DOHH2 (cell line): ENCODE measurements around the gene LANCL2.
"Not testable (repeated sequence)": the region's sequence is repeated elsewhere in the genome, so short reads cannot be mapped to it uniquely, and the experiment has no call there.

ENCODE experiments used
- H3F3A ChIP-seq: fragments of 200-600 bp; sonication (generic), shearing (Covaris generic); 2 replicates; pipeline ENCODE4 v1.6.0; 2016; ENCODE audit warnings: antibody characterized with exemption, mild to moderate bottlenecking; ENCODE audit not compliant: control insufficient read depth, insufficient read depth
- H3K27ac ChIP-seq: fragments of 200-600 bp; sonication (generic); 2 replicates; pipeline ENCODE4 v1.5.1; 2014; ENCODE audit warnings: low read depth, mild to moderate bottlenecking, low read length, moderate library complexity
- H3K27me3 ChIP-seq: fragments of 200-600 bp; sonication (generic); 2 replicates; pipeline ENCODE4 v1.6.1; 2014; ENCODE audit warnings: mild to moderate bottlenecking, low read length, mixed read lengths; ENCODE audit not compliant: control insufficient read depth
- H3K36me3 ChIP-seq: fragments of 200-600 bp; sonication (generic); 2 replicates; pipeline ENCODE4 v1.6.1; 2014; ENCODE audit warnings: mild to moderate bottlenecking, low read length, moderate library complexity, mixed read lengths; ENCODE audit not compliant: control insufficient read depth
- H3K4me1 ChIP-seq: fragments of 200-600 bp; sonication (generic); 2 replicates; pipeline ENCODE4 v1.6.1; 2014; ENCODE audit warnings: mild to moderate bottlenecking, low read length, mixed read lengths; ENCODE audit not compliant: control insufficient read depth
- H3K4me2 ChIP-seq: fragments of 200-600 bp; sonication (generic); 2 replicates; pipeline ENCODE4 v1.6.0; 2014; ENCODE audit warnings: mild to moderate bottlenecking, low read length, moderate library complexity
- H3K4me3 ChIP-seq: fragments of 200-600 bp; sonication (generic); 2 replicates; pipeline ENCODE4 v1.5.1; 2014; ENCODE audit warnings: mild to moderate bottlenecking, low read length, mixed read lengths
- H3K79me2 ChIP-seq: fragments of 200-600 bp; sonication (generic); 2 replicates; pipeline ENCODE4 v1.6.1; 2014; ENCODE audit warnings: mild to moderate bottlenecking, low read length, mixed read lengths; ENCODE audit not compliant: control insufficient read depth
- H3K9me2 ChIP-seq: fragments of 200-600 bp; sonication (generic); replicated peaks from 2 replicates; pipeline ENCODE4 v1.6.1; 2014; ENCODE audit warnings: mild to moderate bottlenecking, low read length, mixed read lengths; ENCODE audit not compliant: control insufficient read depth
- H3K9me3 ChIP-seq: fragments of 200-600 bp; sonication (generic); 2 replicates; pipeline ENCODE4 v1.6.1; 2014; ENCODE audit warnings: antibody characterized with exemption, low read length, mixed read lengths; ENCODE audit not compliant: control insufficient read depth, insufficient read depth
- H4K20me1 ChIP-seq: fragments of 200-600 bp; sonication (generic); 2 replicates; pipeline ENCODE4 v1.6.0; 2014; ENCODE audit warnings: low read depth, mild to moderate bottlenecking, antibody characterized with exemption, low read length, moderate library complexity; ENCODE audit not compliant: control insufficient read depth, insufficient read depth
- EZH2phosphoT487 ChIP-seq: fragments of 200-600 bp; sonication (generic); IDR thresholded peaks from 2 replicates; pipeline ENCODE4 v1.6.1; 2017; ENCODE audit warnings: borderline replicate concordance, mild to moderate bottlenecking, antibody characterized with exemption, low read length, moderate library complexity, mixed read lengths
- TF ChIP-seq, protein P1 (sequence below): fragments of 200-600 bp; sonication (generic); IDR thresholded peaks from one replicate; pipeline ENCODE4 v1.5.1; 2014; ENCODE audit warnings: antibody characterized with exemption, mild to moderate bottlenecking, low read depth, low read length; ENCODE audit not compliant: poor library complexity, severe bottlenecking

The LANCL2 gene

DNA sequence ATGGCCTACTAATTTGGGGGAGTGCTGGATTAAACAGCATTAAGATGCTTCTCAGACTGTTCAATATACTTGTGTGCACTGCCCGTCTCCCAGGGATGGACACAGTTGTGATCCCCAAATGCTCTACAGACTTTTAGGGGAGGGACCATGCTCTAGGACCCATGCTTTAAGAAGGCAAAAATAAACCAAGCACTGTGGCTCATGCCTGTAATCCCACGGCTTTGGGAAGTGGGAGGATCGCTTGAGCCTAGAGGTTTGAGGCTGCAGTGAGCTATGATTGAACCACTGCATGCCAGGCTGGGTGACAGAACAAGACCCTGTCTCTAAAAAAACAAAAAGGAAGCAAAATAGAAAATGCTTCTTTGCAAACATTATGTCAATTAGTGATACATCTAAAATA is 104.6 kb downstream of the LANCL2 start:
- Histone ChIP-seq H3K4me1 (no peaks in the 10 kb centered on the region), H3K9me3 (no peaks in the 10 kb centered on the region), H3K9me2 (no peaks in the 10 kb centered on the region), H3F3A (no peaks in the 10 kb centered on the region), H4K20me1 (no peaks in the 10 kb centered on the region), H3K27me3 (no peaks in the 10 kb centered on the region), H3K36me3 (peaks cover 36% of the 10 kb centered on the region), H3K4me3 (no peak overlapping the region), H3K4me2 (no peak overlapping the region), H3K79me2 (no peaks in the 10 kb centered on the region), H3K27ac (no peak overlapping the region)
- TF ChIP-seq, protein P1, sequence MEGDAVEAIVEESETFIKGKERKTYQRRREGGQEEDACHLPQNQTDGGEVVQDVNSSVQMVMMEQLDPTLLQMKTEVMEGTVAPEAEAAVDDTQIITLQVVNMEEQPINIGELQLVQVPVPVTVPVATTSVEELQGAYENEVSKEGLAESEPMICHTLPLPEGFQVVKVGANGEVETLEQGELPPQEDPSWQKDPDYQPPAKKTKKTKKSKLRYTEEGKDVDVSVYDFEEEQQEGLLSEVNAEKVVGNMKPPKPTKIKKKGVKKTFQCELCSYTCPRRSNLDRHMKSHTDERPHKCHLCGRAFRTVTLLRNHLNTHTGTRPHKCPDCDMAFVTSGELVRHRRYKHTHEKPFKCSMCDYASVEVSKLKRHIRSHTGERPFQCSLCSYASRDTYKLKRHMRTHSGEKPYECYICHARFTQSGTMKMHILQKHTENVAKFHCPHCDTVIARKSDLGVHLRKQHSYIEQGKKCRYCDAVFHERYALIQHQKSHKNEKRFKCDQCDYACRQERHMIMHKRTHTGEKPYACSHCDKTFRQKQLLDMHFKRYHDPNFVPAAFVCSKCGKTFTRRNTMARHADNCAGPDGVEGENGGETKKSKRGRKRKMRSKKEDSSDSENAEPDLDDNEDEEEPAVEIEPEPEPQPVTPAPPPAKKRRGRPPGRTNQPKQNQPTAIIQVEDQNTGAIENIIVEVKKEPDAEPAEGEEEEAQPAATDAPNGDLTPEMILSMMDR = no peak
- TF ChIP-seq EZH2phosphoT487 = no peak

DNA sequence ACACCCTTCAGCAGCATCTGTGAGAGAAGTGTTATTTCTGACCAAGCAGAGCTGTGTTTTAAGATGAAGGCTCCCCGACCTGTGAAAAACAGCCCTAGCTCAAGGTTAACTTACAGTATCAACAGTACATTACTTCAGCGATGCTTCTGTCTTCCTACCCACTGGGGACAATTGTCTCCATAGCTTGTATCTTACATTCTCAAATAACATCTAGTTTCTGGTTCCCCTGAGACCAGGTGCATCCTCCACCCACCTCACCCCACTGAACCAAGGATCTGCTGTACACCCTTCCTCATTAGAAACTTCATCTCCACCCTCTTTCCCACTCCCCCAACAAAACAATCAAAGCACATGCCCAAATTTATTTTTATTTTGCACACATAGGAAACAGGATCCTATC is 105.1 kb downstream of the LANCL2 start:
- H3K36me3 ChIP-seq = peaks cover 31% of the 10 kb centered on the region
- TF ChIP-seq, protein P1 = no peak
- no peak for TF ChIP-seq EZH2phosphoT487
- no peaks in the 10 kb centered on the region for H3K4me1 ChIP-seq
- H3K9me3 ChIP-seq = no peaks in the 10 kb centered on the region
- no peak overlapping the region for H3K4me3 ChIP-seq
- H3K27me3 ChIP-seq = no peaks in the 10 kb centered on the region
- H3K9me2 ChIP-seq = no peaks in the 10 kb centered on the region
- no peak overlapping the region for H3K4me2 ChIP-seq
- no peaks in the 10 kb centered on the region for H3F3A ChIP-seq
- H3K79me2 ChIP-seq = no peaks in the 10 kb centered on the region
- H3K27ac ChIP-seq = no peak overlapping the region
- H4K20me1 ChIP-seq = no peaks in the 10 kb centered on the region

DNA sequence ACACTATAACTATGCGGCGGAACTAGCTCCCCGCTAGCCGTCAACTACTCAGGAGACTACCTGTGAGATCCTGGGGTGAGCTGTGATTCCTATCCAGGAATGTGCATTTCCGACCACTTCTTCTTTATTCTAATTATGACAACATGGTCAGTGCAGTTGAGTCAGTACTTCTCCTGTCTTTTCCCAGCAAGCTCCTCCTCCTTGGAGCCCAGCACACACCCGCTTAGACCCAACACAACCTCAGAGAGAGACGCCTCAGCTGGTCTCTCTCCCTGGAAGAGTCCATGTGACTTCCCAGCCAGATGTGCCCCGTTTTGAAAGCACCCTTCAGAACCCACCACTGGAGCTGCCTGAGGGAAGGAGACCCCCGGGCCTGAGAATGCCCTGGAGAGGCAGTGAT is 106.5 kb downstream of the LANCL2 start:
- H3K9me3 ChIP-seq, H3K27me3 ChIP-seq, H3K4me1 ChIP-seq: not testable (repeated sequence)

DNA sequence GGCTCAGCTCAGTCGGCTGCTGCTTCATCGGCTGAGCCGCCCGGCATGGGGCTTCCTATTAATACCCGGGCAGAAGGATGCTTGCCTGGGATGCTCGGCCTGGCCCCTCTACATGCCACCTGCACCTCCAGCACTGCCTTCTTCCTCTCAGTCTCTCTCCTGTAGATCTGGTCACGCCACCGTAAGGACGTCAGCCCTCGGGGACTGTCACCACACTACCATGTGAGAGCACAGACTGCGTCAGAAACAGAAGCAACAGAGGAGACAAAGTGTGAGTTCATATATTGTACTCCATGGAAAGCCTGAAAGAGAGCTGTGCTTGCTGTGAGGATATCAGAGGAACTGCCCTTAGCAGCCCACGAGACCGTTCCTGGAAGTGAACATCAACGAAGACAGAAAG is 107.3 kb downstream of the LANCL2 start:
- H3K27ac ChIP-seq, H3K79me2 ChIP-seq, H3K9me3 ChIP-seq, H3K4me2 ChIP-seq, H3K9me2 ChIP-seq, H4K20me1 ChIP-seq, H3K27me3 ChIP-seq, H3F3A ChIP-seq, H3K4me1 ChIP-seq, H3K4me3 ChIP-seq: not testable (repeated sequence)
- H3K36me3 ChIP-seq = peaks cover 19% of the 10 kb centered on the region; the same call in 1 of the 2 replicates

More for the DNA sequence above, 106.5 kb downstream of the LANCL2 start:
- not testable (repeated sequence) for H3K4me2 ChIP-seq, H3K4me3 ChIP-seq, H3K9me2 ChIP-seq, H3K27ac ChIP-seq, H4K20me1 ChIP-seq, H3K79me2 ChIP-seq, H3F3A ChIP-seq
- peaks cover 21% of the 10 kb centered on the region; the same call in 1 of the 2 replicates for H3K36me3 ChIP-seq
